NCI-H2171 treated with DMSO at 0.1 percent for 48 hours (cell line): Measurements from ENCODE around the gene ITCH.
A peak's percentile ranks its signal among the peaks of the same experiment; 100 is the strongest.
"Not testable (repeated sequence)": the region's sequence is repeated elsewhere in the genome, so short reads cannot be mapped to it uniquely, and the experiment has no call there.

Experiments used
- DNase-seq: peaks from one replicate; lab custom pipeline; 2025; lab: John Stamatoyannopoulos, UW

Gene ITCH

DNA sequence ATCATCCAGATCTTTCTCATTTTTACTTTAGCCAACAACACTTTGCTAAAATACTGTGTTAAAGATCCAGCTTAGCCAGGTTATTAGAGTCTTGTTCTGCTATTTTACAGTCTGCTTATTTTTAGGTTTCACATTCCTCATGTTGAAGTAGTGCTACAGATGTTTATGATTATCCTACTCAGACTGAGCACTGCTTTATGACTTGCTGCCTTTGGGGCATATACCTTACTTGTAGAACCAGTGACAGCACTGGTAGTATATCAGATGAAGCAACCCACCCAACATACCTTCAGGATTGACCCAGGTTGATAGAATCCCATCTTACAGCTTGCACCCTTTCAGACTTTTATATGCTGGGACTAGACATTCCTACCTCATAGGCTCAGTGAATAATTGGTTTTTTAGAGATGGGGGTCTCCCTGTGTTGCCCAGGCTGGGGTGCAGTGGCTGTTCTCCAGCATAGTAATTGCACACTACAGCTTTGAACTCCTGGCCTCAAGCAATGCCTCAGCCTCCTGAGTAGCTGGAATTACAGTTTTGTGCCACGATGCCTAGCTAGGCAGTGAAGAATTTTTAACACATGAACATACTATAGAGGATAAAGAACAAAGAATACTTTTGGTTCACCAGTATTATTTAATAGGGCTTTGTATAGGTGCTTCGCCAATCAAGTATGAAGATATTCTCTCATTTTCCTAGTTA lies 89.4 kb downstream of the ITCH start:
- no peak for DNase-seq

DNA sequence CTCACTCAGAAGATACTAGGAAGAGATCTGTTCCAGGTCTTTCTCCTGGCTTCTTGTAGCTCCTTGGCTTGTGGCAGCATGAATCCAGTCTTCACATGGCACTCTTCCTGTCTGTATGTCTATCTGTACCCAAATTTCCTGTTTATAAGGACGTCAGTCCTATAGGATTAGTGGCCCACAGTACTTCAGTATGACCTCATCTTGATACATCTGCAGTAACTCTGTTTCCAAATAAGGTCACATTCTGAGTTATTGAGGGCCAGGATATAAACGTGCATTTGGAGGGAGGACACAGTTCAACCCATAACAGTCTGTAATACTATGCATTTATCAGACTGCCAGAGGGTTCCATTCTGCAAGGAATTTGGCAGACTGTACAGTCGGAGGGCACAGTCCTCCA lies 95.6 kb downstream of the ITCH start:
- DNase-seq = no peak

DNA sequence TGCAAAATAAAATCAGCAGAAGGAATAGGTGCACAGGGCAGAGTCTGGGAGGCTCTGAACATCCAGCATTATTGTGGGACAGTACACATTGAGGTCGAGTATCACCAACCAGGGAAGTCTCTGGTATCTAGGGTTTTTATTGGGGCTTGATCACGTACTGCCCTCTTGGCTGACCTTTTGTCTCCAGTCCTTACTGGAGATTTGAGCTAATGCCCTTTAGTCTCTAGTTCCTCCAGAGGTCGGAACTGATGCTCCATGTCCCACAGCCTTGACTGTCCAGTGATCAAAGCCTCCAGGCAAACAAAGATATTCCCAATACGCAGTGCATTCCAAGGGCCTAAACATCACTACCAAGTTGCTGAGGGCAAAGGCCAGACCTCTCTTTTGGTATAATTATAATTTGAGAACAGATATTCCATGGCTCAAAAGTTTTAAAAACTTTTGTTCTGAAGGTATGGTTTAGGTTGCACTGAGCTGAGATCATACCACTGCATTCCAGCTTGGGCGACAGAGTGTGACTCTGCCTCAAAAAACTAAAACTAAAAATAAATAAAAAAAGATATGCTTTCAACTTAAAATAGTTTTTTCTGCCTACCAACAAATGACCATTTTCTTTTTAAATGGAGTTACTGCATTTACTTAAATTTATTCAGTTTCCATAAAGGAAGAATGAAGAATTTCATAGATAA lies 96.3 kb downstream of the ITCH start:
- no peak for DNase-seq

DNA sequence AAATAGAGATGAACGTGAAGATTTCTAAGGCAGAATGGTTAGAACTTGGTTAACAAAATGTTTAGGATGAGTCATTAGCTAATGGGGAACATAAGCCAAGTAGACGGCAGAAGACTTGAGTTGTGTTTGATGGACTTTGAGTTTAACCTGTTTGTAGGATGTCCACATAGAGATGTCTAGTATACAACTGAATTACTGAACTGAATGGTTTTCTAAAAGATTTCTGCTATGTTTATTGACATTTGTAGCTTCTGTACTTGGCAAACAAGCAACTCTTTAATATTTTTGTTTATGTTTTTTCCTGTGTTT lies 98.7 kb downstream of the ITCH start:
- DNase-seq = no peak

DNA sequence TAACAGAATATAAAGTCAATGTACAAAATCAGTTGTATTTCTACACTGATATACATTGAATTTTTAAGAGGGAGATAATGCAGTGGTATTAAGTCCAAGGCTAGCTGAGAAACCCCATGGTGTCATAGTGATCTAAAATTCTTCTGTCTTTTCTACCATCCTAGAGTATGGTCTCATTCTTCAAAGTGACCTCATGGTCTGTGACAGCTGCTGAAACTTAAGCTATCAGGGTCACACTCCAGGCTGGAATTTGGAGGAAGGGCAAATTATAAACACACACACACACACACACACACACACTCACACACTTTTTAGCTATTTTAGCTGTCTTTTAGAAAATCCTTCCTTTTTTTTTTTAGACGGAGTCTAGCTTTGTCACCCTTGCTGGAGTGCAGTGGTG lies 105.9 kb downstream of the ITCH start:
- DNase-seq = no peak

DNA sequence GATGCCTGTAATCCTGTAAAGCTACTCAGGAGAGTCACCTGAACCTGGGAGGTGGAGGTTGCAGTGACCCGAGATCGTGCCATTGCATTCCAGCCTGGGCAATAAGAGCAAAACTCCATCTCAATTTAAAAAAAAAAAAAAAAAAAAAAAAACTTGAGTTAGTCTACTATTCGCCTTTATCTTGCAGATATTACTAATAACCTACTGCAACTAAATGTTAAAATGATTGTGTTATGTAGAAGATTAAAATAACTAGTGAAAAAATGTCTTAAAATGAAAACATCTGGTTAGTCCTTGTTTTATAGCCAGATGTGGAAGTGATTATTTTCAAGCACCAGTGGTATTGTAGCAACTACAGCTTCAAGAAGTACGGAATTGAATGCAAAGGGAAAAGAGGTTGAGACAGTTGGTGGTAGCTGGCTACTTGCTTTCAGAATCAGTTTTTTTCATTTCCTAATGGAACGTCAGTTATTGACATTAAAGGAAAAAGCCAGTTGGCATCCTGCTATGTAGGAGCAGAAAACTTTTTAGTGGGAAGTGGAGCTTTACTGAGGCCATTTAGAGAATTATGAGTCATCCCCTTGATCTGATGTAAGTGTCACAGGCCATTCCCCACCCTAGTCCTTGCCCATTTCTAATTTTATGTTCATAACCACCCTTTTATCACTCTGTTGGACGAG lies 109.3 kb downstream of the ITCH start:
- no peak for DNase-seq

DNA sequence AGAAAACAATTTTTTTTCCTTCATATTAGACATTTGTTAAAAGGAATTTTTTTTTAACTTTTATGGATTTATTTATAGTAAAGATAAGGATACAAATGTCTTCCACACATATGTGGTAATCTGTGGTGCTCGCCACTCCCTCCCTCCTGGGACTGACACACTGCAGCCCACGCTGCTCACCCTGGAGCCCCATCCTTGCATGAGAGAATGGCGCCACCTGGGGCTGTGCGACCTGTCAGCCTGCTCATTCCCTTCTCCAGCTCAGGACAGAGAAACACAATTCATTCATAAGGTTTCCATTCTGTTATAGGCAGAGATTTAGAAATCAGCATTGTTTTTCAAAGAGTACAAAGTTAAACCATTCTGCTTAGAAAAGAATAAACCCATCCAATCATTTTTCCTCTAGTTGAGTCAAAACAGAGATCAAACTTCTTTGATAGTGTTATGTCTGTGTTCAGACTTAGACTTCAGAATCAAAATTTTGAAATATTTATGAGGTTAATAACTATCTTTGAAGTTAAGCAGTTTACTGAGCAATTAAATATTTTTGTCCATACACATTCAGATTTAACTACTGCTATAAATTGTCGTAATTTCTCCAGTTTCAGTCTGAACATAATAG lies 110.3 kb downstream of the ITCH start:
- peak; percentile 39 for DNase-seq

DNA sequence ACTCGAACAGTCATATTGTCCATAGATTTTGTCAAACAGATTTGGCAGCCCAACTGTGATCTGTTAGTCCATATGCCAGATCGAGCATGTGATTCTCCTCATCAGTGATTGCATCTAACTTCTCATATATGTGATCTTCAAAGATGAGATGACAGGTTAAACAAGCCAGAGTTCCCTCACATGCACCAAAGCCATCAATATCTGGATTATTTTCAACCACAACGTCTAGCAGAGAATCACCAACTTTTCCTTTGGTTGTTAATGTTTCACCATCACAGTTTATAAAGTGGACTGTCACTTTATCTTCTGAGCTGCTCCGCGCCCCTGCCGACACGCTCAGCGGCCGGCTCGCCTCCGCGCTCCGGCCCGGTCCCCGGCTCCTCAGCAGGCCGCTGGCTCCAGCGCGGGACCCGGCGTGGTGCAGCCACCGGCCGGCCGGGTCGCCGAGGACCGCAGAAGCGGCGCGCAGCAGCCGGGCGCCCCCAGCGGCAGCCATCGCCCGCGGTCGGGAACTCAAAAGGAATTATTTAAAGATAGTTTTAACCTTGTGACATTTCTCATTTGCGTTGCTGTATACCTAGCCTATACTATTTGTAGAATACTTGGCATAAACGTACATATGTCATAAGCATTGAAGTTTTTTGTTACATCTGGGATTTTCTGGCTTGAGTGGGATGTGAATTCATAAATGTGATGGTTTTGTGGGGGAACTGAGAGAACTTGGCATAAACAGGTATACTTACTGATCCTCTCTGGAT lies 113.1 kb downstream of the ITCH start:
- no peak for DNase-seq

DNA sequence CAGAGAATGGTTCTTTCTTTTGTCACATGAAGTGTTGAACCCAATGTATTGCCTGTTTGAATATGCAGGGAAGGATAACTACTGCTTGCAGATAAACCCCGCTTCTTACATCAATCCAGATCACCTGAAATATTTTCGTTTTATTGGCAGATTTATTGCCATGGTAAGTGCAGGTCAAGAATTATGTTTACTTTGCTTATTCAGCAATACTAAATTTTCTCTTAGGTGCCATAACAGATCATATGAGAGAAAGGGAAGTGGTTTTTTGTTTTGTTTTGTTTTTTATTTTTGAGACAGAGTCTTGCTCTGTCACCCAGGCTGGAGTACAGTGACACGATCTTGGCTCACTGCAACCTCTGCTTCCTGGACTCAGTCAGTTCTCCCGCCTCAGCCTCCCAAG lies 116.6 kb downstream of the ITCH start:
- no peak for DNase-seq

DNA sequence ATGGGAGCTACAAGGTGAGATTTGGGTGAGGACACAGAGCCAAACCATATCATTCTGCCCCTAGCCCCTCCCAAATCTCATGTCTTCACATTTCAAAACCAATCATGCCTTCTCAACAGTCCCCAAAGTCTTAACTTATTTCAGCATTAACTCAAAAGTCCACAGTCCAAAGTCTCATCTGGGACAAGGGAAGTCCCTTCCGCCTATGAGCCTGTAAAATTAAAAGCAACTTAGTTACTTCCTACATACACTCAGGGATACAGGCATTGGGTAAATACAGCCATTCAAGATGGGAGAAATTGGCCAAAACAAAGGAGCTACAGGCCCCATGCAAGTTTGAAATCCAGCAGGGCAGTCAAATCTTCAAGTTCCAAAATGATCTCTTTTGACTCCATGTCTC lies 119.1 kb downstream of the ITCH start:
- DNase-seq = not testable (repeated sequence)

DNA sequence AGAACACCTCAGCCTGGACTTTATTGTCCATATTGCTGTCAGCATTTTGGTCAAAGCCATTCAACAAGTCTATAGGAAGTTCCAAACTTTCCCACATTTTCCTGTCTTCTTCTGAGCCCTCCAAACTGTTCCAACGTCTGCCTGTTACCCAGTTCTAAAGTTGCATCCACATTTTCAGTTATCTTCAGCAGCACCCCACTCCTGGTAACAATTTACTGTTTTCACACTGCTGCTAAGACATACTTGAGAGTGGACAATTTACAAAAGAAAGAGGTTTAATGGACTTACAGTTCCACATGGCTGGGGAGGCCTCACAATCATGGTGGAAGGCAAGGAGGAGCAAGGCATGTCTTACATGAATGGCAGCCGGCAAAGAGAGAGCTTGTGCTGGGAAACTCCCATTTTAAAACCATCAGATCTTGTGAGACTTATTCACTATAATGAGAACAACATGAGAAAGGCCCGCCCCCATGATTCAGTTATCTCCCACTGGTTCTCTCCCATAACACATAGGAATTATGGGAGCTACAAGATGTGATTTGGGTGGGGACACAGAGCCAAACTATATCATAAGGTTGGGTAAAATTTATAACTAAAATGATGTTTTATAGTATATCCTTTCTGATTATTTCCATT lies 120.6 kb downstream of the ITCH start:
- not testable (repeated sequence) for DNase-seq

GRCh38 chr20:34485068-34485634 lies 122.1 kb downstream of the ITCH start:
- no peak for DNase-seq

DNA sequence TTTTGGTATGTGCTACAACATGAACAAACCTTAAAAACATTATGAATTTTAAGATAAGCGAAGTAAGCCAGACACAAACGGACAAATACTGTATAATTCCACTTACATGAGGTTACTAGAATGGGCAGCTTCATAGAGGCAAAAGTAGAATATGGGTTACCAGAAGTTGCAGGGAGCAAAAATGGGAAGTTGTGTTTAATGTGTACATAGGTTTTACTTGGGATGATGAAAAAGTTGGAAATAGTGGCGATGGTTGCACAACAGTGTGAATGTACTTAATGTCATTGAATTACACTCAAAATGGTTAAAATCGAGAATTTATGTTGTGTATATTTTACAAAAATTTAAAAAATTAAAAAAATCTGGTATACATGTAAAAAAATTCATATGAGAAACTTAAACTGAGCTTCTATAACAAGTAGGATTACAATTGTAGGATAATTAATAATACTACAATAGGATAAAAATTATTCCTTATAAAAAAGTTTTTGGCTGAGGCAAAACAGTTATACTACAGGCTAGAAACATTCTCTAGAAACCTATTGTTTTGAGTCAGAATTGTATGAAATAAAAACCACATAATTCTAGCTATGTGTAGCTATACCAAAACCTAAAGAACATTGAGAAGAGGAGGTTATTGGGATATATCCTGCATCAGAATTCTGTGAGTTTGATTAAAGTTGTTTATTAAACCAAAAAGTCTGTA lies 128.3 kb downstream of the ITCH start:
- DNase-seq = no peak

GRCh38 chr20:34491932-34492509 lies 128.9 kb downstream of the ITCH start:
- DNase-seq = no peak

DNA sequence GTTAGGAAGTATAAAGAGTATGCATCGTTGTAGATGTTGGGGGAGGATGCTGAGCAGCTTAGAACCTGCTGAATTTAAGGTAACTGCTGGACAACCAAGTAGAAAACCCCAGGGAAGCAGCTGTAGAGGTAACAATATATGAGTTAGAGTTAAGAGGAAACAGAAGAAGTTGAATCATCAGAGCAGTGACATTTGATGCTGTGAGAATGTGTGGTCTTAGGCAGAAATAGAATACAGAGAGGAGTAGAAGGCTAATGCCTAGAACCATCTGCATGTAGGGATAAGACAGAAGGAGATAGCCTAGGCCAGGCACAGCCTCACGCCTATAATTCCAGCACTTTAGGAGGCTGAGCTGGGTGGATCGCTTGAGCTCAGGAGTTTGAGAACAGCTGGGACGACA lies 130.6 kb downstream of the ITCH start:
- DNase-seq = peak; percentile 9

GRCh38 chr20:34495307-34495706 lies 132.2 kb downstream of the ITCH start:
- DNase-seq = peak; percentile 5

DNA sequence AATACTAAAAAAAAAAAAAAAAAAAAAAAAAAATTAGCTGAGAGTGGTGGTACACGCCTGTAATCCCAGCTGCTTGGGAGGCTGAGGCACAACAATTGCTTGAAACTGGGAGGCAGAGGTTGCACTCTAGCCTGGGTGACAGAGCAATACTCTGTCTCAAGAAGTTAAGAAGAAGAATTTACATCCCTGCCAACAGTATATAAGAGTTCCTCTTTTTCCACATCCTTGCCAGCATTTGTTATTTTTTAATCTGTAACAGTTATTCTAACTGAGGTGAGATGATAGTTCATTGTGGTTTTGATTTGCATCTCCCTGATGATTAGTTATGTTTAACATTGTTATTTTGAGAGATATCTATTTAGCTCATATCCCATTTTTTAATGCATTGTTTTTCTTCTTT lies 132.8 kb downstream of the ITCH start:
- DNase-seq = no peak

DNA sequence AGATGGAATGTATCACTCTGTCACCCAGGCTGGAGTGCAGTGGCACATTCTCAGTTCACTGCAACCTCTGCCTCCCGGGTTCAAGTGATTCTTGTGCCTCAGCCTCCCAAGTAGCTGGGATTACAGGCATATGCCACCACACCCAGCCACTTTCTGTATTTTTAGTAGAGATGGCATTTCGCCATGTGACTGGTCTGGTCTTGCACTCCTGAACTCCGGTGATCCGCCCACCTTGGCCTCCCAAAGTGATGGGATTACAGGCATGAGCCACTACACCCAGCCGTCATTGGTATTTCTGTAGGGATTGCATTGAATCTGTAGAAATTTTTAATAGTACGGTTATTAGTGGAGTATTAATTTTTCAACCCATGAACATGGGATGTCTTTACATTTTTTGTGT lies 134.5 kb downstream of the ITCH start:
- not testable (repeated sequence) for DNase-seq

DNA sequence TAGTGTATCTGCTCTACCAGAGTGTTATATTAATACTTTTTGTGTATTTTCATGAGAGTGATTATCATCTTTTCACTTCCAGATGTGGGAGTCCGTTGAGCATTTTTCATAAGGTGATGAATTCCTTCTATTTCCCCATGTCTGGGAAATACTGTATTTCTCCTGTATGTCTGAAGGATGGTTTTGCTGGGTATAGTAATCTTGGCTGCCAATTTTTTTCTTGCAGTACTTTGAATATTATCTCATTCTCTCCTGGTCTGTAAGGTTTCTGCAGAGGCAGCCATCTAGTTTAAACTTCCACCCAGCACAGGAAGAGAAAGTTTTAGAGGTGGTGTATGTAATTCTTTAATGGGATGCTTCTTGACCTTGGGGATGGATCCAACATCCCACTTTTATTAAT lies 137.8 kb downstream of the ITCH start:
- no peak for DNase-seq

GRCh38 chr20:34506480-34506879 lies 143.4 kb downstream of the ITCH start:
- DNase-seq = no peak
